NCI-H226 (cell line): ENCODE measurements around the gene ZMYM4.
"Not testable (repeated sequence)": the region's sequence is repeated elsewhere in the genome, so short reads cannot be mapped to it uniquely, and the experiment has no call there.

ENCODE experiments used
- DNase-seq: peaks from one replicate; pipeline ENCODE4 v3.0.0-alpha.2; 2015

The ZMYM4 gene

DNA sequence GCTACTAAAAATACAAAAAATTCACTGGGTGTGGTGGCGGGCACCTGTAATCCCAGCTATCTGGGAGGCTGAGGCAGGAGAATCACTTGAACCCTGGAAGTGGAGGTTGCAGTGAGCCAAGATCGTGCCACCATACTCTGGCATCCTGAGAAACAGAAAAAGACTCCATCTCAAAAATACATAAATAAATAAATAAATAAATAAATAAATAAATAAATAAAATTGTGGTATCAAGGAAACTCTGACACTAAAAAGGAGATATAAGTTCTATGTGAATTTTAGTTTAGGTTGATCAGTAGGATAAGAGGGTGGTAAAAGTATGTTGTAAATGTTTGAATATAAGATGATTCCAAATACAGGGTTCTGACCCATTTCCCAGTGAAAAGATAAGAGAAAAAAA is 63.1 kb downstream of the ZMYM4 start:
- DNase-seq, result not testable (repeated sequence)

DNA sequence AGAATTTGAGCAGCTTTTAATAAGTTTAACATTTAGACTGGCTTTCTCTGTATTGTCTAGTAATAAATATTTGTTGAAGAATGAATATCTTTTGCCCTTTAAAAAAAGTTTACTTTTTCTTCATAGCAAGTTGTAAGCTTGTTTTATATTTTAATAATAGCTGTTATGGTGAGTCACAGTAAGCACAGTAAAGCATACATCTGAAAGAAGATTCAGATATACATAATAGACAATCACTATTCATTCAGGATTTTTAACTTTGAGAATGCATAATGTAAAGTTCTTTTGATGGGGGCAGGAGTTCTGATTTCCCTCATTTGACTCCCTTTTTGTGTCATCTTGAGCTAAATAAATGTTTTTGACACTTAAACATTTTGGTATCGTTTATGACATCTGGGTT is 66.0 kb downstream of the ZMYM4 start:
- DNase-seq, result no peak

DNA sequence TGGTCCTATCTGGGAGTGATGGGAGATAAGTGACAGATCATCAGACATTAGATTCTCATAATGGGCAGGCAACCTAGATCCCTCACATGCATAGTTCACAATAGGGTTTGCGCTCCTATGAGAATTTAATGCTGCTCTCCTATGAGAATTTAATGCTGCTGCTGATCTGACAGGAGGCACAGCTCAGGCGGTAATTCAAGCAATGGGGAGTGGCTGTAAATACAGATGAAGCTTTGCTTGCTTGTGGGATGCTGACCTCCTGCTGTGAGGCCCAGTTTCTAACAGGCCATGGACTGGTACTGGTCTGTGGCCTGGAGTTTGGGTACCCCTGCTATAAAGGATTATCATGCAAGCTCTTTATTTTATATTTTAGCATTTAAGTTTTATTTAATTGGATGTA is 72.0 kb downstream of the ZMYM4 start:
- no peak for DNase-seq

DNA sequence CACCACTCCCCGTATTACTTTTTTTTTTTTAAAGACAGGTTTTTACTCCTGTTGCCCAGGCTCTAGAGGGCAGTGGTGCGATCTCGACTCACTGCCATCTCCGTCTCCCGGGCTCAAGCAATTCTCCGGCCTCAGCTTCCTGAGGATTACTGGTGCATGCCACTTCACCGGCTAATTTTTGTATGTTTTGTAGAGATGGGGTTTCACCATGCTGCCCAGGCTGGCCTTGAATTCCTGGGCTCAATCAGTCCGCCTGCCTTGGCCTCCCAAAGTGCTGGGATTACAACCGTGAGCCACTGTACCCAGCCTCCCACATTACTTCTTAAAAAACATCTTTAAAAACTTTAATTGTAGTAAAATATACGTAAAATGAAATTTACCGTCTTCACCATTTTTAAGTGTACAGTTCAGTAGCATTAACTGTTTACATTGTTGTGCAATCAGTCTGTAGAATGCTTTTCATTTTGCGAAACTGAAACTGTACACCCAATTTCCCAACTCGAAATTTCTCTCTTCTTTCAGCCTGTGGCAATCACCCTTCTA is 77.0 kb downstream of the ZMYM4 start:
- peak; percentile 45 for DNase-seq

- no peak for DNase-seq
Measured at GRCh38 chr1:35350872-35351271, 82.4 kb downstream of the ZMYM4 start.

DNA sequence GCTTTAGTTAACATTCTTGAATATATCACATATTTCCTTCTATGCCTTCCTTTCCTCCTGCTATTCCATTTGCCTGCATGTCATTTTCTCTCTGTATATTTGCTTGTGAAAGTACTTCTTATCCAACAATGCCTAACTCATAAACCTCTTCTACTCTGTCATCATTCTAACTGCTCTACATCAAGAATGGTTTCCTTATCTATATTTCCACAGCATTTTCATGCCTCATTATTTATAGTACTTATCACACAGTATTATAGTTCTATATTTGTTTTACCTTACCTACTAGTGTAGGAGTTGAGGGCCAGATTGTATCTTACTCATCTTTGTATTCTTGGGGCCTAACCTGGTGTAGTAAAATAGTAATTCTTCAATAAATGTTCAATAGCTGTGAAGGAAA is 91.5 kb downstream of the ZMYM4 start:
- DNase-seq, result no peak

DNA sequence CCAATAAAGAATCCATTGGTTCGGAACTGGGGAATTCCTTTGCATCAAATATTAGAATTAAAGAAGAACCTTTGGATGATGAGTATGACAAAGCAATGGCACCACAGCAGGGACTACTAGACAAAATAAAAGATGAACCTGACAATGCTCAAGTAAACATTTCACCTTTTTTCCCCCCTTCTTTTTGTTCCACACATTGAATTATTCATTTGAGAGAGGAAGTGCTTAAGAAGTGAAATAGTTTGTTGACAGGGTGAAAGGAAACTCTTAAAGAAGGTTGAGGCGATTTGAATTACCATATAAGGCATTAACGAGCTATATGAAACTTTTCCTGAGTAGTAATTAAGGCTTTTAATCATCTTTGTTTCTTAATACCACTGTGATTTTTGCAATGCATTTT is 93.1 kb downstream of the ZMYM4 start:
- DNase-seq, result no peak

- DNase-seq, result no peak
Measured at GRCh38 chr1:35364741-35365140, 96.2 kb downstream of the ZMYM4 start.

GRCh38 chr1:35367914-35368313 is 99.4 kb downstream of the ZMYM4 start:
- DNase-seq, result no peak

GRCh38 chr1:35369922-35370671 is 101.6 kb downstream of the ZMYM4 start:
- DNase-seq, result no peak

- DNase-seq, result no peak
Measured at GRCh38 chr1:35371506-35371905, 103.0 kb downstream of the ZMYM4 start.

DNA sequence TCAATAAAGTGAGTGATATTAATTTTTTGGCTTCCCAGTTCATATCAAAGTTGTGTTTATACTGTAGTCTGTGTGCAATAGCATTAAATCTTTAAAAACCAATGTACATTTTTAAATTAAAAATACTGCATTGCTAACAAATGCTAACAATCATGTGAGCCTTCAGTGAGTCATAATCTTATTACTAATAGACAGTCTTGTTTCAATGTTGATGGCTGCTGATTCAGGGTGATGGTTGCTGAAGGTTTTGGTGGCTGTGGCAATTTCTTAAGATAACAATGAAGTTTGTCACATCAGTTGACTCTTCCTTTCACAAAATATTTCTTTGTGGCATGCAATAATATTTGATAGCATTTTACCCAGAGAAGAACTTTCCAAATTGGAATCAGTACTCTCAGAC is 109.0 kb downstream of the ZMYM4 start:
- DNase-seq, result no peak

GRCh38 chr1:35379317-35380000 is 111.0 kb downstream of the ZMYM4 start:
- DNase-seq, result no peak

- DNase-seq, result not testable (repeated sequence)
Measured at GRCh38 chr1:35380111-35380510, 111.6 kb downstream of the ZMYM4 start.

DNA sequence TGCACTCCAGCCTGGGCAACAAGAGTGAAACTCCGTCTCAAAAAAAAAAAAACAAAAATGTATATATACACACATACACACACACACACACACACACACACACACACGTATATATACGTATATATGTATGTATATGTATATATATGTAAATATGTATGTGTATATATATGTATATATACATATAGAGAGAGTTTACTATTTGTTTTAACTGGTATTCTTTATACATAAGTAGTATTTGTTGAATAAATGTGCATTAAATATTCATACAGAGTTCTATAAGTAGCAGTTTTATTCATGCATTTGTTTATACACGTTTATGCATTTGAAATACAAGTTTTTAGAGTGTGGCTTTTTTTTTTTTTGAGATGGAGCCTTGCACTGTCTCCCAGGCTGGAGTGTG is 113.6 kb downstream of the ZMYM4 start:
- no peak for DNase-seq

GRCh38 chr1:35386290-35386689 is 117.8 kb downstream of the ZMYM4 start:
- no peak for DNase-seq

GRCh38 chr1:35386959-35387358 is 118.5 kb downstream of the ZMYM4 start:
- no peak for DNase-seq

GRCh38 chr1:35390600-35391494 is 122.3 kb downstream of the ZMYM4 start:
- no peak for DNase-seq

DNA sequence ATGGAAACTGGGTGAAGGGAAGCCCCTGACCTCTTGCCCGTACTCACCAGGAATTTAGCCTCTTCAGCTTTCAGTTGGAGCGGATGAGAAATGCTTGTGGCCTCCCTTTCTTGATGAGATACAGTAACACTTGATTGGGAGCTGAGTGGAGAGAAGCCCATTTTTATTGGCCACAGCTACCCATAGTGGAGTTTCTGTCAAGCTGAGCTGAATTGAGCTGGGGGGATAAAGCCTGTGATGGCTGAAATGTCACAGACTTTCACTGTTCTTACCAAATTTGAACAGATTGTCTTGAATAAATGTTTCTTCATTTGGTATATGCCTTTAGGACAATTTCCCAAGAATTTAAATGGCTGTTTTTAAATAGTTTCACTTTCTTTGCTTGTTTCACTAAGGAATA is 125.9 kb downstream of the ZMYM4 start:
- no peak for DNase-seq

DNA sequence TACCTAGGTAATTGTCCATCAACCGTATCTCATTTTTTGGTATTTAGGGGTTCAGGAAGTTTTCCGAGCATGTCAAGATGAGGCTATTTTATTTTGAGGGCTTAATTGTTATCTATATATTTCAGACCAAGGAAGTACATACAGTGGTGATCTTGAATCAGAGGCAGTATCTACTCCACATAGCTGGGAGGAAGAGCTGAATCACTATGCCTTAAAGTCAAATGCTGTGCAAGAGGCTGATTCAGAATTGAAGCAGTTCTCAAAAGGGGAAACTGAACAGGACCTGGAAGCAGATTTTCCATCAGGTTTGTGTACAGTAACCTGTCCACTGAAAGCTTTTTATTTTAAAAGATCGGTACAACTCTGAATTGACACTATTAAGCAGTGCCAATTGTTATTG is 130.2 kb downstream of the ZMYM4 start:
- DNase-seq, result no peak

DNA sequence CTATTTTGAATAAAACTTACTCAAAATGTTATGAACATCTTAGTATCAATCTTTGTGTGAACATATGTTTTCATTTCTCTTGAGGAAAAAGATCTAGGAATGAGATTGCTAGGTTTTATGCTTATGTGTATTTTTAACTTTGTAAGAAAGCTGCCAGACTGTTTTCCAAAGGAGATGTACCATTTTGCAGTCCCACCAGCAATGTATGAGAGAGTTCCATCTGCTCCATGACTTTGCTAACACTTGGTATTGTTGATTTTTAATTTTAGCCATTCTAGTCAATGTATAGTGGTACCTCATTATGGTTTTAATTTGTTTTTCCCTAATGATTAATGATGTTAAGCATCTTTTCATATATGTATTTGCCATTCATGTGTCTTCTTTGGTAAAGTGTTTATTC is 132.5 kb downstream of the ZMYM4 start:
- DNase-seq, result no peak

DNA sequence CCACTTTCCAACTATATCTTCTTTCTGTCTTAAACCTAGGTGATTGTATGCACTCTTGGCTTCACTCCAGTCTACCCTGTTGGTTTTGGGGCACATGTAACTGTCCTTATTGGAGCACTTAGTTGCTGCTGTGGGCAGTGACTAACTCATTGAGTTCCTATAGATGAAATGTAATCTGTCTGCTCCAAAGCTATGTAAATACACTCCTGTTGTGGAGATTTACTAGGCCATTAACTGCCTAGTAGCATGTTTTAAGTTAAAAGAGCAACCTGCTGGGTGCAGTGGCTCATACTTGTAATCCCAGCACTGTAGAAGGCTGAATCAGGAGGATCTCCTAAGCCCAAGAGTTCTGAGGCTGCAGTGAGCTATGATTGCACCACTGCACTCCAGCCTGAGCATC is 137.6 kb downstream of the ZMYM4 start:
- no peak for DNase-seq

DNA sequence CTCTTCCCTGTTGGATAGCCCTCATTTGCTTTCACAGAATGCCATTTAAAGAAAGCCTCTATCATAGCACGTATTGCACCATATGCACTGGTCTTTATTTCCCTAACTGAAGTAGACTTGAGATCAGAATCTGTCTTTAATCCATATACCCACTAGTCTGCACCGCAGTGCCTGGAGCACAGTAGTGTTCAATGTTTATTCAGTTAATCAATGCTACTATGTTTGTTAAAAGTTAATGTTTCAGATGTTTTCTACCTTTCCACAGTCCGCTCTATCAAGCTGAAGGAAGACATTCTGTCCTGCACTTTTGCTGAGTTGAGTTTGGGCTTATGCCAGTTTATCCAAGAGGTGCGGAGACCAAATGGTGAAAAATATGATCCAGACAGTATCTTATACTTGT is 139.2 kb downstream of the ZMYM4 start:
- no peak for DNase-seq
